SK-N-SH (cell line): Measurements from ENCODE around the gene HOXD13. TPM values are rescaled to one million over a fixed set of nuclear protein-coding genes. Genes with fewer than 3 reads are reported as not detected.

ENCODE experiments used
- CTCF ChIA-PET: fragments of 300-600, 350-600 bp; formaldehyde crosslinking; extraction: SDS; loops from one replicate; lab custom pipeline; 2021; lab: Yijun Ruan, JAX
- POLR2A ChIA-PET: fragments of 350-600 bp; sonication (Branson Sonifier 250); formaldehyde crosslinking; extraction: SDS; loops from one replicate; lab custom pipeline; 2020; ENCODE audit warnings: antibody characterized with exemption, inconsistent platforms; lab: Yijun Ruan, JAX
- DNase-seq: peaks from one replicate; pipeline ENCODE4 v3.0.0; 2012
- H2AFZ ChIP-seq: fragments of 200-600 bp; sonication (generic); 2 replicates; pipeline ENCODE4 v1.8.1; 2016; ENCODE audit warnings: antibody characterized with exemption, mild to moderate bottlenecking, low read depth
- H3F3A ChIP-seq: fragments of 200-600 bp; sonication (generic); replicated peaks from 2 replicates; pipeline ENCODE3; 2016; ENCODE audit warnings: antibody characterized with exemption, mild to moderate bottlenecking; ENCODE audit not compliant: insufficient read depth
- H3K27ac ChIP-seq, 2 experiments: fragments of 200-500 bp in 1 of 2; fragments of 200-600 bp in 1 of 2; sonication (Bioruptor generic) in 1 of 2; sonication (generic), shearing (Covaris generic) in 1 of 2; 2 replicates each; pipeline versions ENCODE4 v1.5.1 to v1.6.1; 2014 to 2016; ENCODE audit warnings: low read depth in 2 of 2, inconsistent platforms in 1 of 2, low read length in 1 of 2, mild to moderate bottlenecking in 1 of 2, mixed read lengths in 1 of 2
- H3K27me3 ChIP-seq: fragments of 200-600 bp; sonication (generic), shearing (Covaris generic); 2 replicates; pipeline ENCODE4 v1.6.1; 2016; ENCODE audit warnings: mixed run types; ENCODE audit not compliant: insufficient read depth
- H3K36me3 ChIP-seq, 2 experiments: fragments of 200-500 bp in 1 of 2; fragments of 200-600 bp in 1 of 2; sonication (Bioruptor generic) in 1 of 2; sonication (generic) in 1 of 2; replicated peaks in 1 of 2; 2 replicates each; pipeline versions ENCODE3 to v1.5.1; 2014 to 2016; ENCODE audit warnings: low read length in 1 of 2, mild to moderate bottlenecking in 1 of 2; ENCODE audit not compliant: insufficient read depth in 2 of 2, control insufficient read depth in 1 of 2
- H3K4me1 ChIP-seq, 2 experiments: fragments of 200-500 bp in 1 of 2; fragments of 200-600 bp in 1 of 2; sonication (Bioruptor generic) in 1 of 2; sonication (generic), shearing (Covaris generic) in 1 of 2; 2 replicates each; pipeline versions ENCODE4 v1.5.1 to v1.6.1; 2014 to 2016; ENCODE audit warnings: low read depth in 1 of 2, low read length in 1 of 2, mixed run types in 1 of 2; ENCODE audit not compliant: insufficient read depth in 2 of 2, control insufficient read depth in 1 of 2
- H3K4me2 ChIP-seq: fragments of 200-600 bp; sonication (generic), shearing (Covaris generic); 2 replicates; pipeline ENCODE4 v1.6.1; 2017; ENCODE audit warnings: mixed run types
- H3K4me3 ChIP-seq, 2 experiments: fragments of 200-500 bp in 1 of 2; fragments of 200-600 bp in 1 of 2; sonication (Bioruptor generic) in 1 of 2; sonication (generic), shearing (Covaris generic) in 1 of 2; 2 replicates each; pipeline versions ENCODE4 v1.5.1 to v1.8.1; 2014 to 2016; ENCODE audit warnings: low read depth in 2 of 2, inconsistent platforms in 1 of 2, low read length in 1 of 2, mild to moderate bottlenecking in 1 of 2, mixed read lengths in 1 of 2, moderate library complexity in 1 of 2
- H3K79me2 ChIP-seq: fragments of 200-600 bp; sonication (generic); 2 replicates; pipeline ENCODE4 v1.8.1; 2017; ENCODE audit warnings: mild to moderate bottlenecking; ENCODE audit not compliant: insufficient read depth
- H3K9ac ChIP-seq: fragments of 200-600 bp; sonication (generic); 2 replicates; pipeline ENCODE4 v1.6.1; 2017; ENCODE audit warnings: mixed run types
- H3K9me2 ChIP-seq: fragments of 200-600 bp; sonication (generic); 2 replicates; pipeline ENCODE4 v1.6.1; 2017; ENCODE audit warnings: mixed run types
- H3K9me3 ChIP-seq: fragments of 200-600 bp; sonication (generic); 2 replicates; pipeline ENCODE4 v1.6.1; 2017; ENCODE audit warnings: mixed run types, mild to moderate bottlenecking, moderate library complexity
- H4K20me1 ChIP-seq: fragments of 200-600 bp; sonication (generic); 2 replicates; pipeline ENCODE4 v1.6.1; 2017; ENCODE audit warnings: mild to moderate bottlenecking, mixed run types; ENCODE audit not compliant: insufficient read depth
- CTCF ChIP-seq: fragments of 200-600 bp; sonication (generic); IDR thresholded peaks from 2 replicates; pipeline ENCODE4 v1.6.1; 2017; ENCODE audit warnings: antibody characterized with exemption, mild to moderate bottlenecking, moderate library complexity
- EZH2phosphoT487 ChIP-seq: fragments of 200-600 bp; sonication (generic); IDR thresholded peaks from 2 replicates; pipeline ENCODE4 v1.6.1; 2017; ENCODE audit warnings: low read depth, mixed run types, mild to moderate bottlenecking, antibody characterized with exemption, moderate library complexity, borderline replicate concordance
- MAX ChIP-seq: IDR thresholded peaks from 2 replicates; pipeline ENCODE4 v1.4.0; 2012; ENCODE audit warnings: low read depth
- NRF1 ChIP-seq: IDR thresholded peaks from 2 replicates; pipeline ENCODE4 v1.6.1; 2012; ENCODE audit warnings: low read depth, mild to moderate bottlenecking, low read length
- PBX3 ChIP-seq: IDR thresholded peaks from 2 replicates; pipeline ENCODE4; 2012
- RCOR1 ChIP-seq: fragments of 150-350 bp; IDR thresholded peaks from 2 replicates; pipeline ENCODE4 v1.6.1; 2017; ENCODE audit warnings: antibody characterized with exemption, low read length
- SIN3A ChIP-seq: IDR thresholded peaks from 2 replicates; pipeline ENCODE4 v1.6.1; 2012; ENCODE audit warnings: low read depth, mild to moderate bottlenecking, low read length, moderate library complexity, borderline replicate concordance
- TAF1 ChIP-seq: IDR thresholded peaks from 2 replicates; pipeline ENCODE4 v1.6.1; 2012; ENCODE audit warnings: low read depth, mild to moderate bottlenecking, low read length, moderate library complexity, borderline replicate concordance
- TCF12 ChIP-seq: IDR thresholded peaks from 2 replicates; pipeline ENCODE4 v1.4.0; 2012
- TEAD4 ChIP-seq: IDR thresholded peaks from 2 replicates; pipeline ENCODE4 v1.4.0; 2012; ENCODE audit warnings: mild to moderate bottlenecking, borderline replicate concordance; ENCODE audit not compliant: insufficient read depth
- USF2 ChIP-seq: fragments of 150-350 bp; IDR thresholded peaks from 2 replicates; pipeline ENCODE4 v1.6.1; 2017; ENCODE audit warnings: antibody characterized with exemption, low read length, low read depth, borderline replicate concordance
- YY1 ChIP-seq: IDR thresholded peaks from 2 replicates; pipeline ENCODE4 v1.4.0; 2012; ENCODE audit warnings: low read depth, mild to moderate bottlenecking
- WGBS: methylation state at CpG from one replicate; pipeline ENCODE4 v1.1.6; 2017; ENCODE audit warnings: low lambda C conversion rate; 5-methylcytosine and 5-hydroxymethylcytosine counted together
- polyA plus RNA-seq, 3 experiments: library from polyadenylated mRNA; depleted of rRNA; stranded (reverse); fragments of >200 nt; gene quantifications; 2 replicates each; pipeline ENCODE4 v1.2.3, GENCODE V29; 2012

Gene HOXD13
- polyA plus RNA-seq, 1 of the 3 experiments (the other 2 are of a cell fraction) = not detected

GRCh38 chr2:176056406-176056805, 36.1 kb upstream of the HOXD13 start:
- Histone ChIP-seq H3K4me2 (no peak overlapping the region), H3K4me3 (no peak overlapping the region), H3K36me3 (no peaks in the 10 kb centered on the region), H3K9me3 (no peaks in the 10 kb centered on the region), H3K27me3 (no peaks in the 10 kb centered on the region), H3K4me1 (no peaks in the 10 kb centered on the region), H3K9me2 (no peaks in the 10 kb centered on the region), H3K79me2 (no peaks in the 10 kb centered on the region), H3K27ac (no peak overlapping the region), H3F3A (no peaks in the 10 kb centered on the region), H4K20me1 (no peaks in the 10 kb centered on the region), H2AFZ (no peak overlapping the region), H3K9ac (no peak overlapping the region)
- ChIA-PET POLR2A (no interaction called here), CTCF (interaction anchor here (1.7 kb wide), 1 partner anchor 24 kb away, joined by 6 read pairs; no protein-coding TSS in a partner anchor)
- no peak for DNase-seq
- 6% methylated on average over 1 of the region's 1 CpG for WGBS
- TF ChIP-seq NRF1 (no peak), USF2 (no peak), CTCF (no peak)

GRCh38 chr2:176063958-176064357, 28.6 kb upstream of the HOXD13 start:
- no peaks in the 10 kb centered on the region for H3F3A ChIP-seq
- H3K36me3 ChIP-seq = no peaks in the 10 kb centered on the region
- H3K79me2 ChIP-seq = no peaks in the 10 kb centered on the region
- H4K20me1 ChIP-seq = no peaks in the 10 kb centered on the region
- H3K9me3 ChIP-seq = no peaks in the 10 kb centered on the region
- H3K9ac ChIP-seq = no peak overlapping the region
- H3K27ac ChIP-seq = no peak overlapping the region
- H3K4me2 ChIP-seq = no peak overlapping the region
- H3K4me1 ChIP-seq = no peaks in the 10 kb centered on the region
- no peaks in the 10 kb centered on the region for H3K9me2 ChIP-seq
- no peak overlapping the region for H3K4me3 ChIP-seq
- ChIA-PET CTCF (interaction anchor here (1.0 to 2.0 kb wide), 4 partner anchors 10 to 441 kb away, joined by 3 to 5 read pairs (median 4); no protein-coding TSS in a partner anchor), POLR2A (no interaction called here)
- no peak overlapping the region for H2AFZ ChIP-seq
- TF ChIP-seq NRF1 (no peak), TCF12 (no peak)
- no peak for DNase-seq
- WGBS = 11% methylated on average over 2 of the region's 2 CpGs
- no peaks in the 10 kb centered on the region; the same call in 1 of the 2 replicates for H3K27me3 ChIP-seq

GRCh38 chr2:176066645-176067588, 25.6 kb upstream of the HOXD13 start:
- H3K27ac ChIP-seq = no peak overlapping the region
- H3K4me1 ChIP-seq = no peaks in the 10 kb centered on the region
- H3K79me2 ChIP-seq = no peaks in the 10 kb centered on the region
- no peak overlapping the region for H2AFZ ChIP-seq
- no peaks in the 10 kb centered on the region for H3K9me3 ChIP-seq
- 80% methylated on average over 31 of the region's 56 CpGs for WGBS
- DNase-seq = no peak
- CTCF ChIA-PET = interaction anchor here (1.6 kb wide), 1 partner anchor 12 kb away, joined by 3 read pairs; no protein-coding TSS in a partner anchor
- no peak overlapping the region for H3K4me3 ChIP-seq
- no peaks in the 10 kb centered on the region; the same call in 1 of the 2 replicates for H3K27me3 ChIP-seq
- POLR2A ChIA-PET = no interaction called here
- H4K20me1 ChIP-seq = no peaks in the 10 kb centered on the region
- no peaks in the 10 kb centered on the region for H3F3A ChIP-seq
- H3K9ac ChIP-seq = no peak overlapping the region
- no peak overlapping the region for H3K4me2 ChIP-seq
- H3K9me2 ChIP-seq = no peaks in the 10 kb centered on the region
- no peaks in the 10 kb centered on the region for H3K36me3 ChIP-seq
- TF ChIP-seq TAF1 (no peak), YY1 (no peak), PBX3 (no peak), CTCF (no peak), SIN3A (no peak), EZH2phosphoT487 (no peak), MAX (no peak), RCOR1 (no peak), TEAD4 (no peak)
